COR-L47 (cell line): ENCODE measurements around the gene TMEM151A.
"Not testable (repeated sequence)": the region's sequence is repeated elsewhere in the genome, so short reads cannot be mapped to it uniquely, and the experiment has no call there.

Source experiments
- DNase-seq: peaks from one replicate; lab custom pipeline; 2025; lab: John Stamatoyannopoulos, UW

Gene TMEM151A

DNA sequence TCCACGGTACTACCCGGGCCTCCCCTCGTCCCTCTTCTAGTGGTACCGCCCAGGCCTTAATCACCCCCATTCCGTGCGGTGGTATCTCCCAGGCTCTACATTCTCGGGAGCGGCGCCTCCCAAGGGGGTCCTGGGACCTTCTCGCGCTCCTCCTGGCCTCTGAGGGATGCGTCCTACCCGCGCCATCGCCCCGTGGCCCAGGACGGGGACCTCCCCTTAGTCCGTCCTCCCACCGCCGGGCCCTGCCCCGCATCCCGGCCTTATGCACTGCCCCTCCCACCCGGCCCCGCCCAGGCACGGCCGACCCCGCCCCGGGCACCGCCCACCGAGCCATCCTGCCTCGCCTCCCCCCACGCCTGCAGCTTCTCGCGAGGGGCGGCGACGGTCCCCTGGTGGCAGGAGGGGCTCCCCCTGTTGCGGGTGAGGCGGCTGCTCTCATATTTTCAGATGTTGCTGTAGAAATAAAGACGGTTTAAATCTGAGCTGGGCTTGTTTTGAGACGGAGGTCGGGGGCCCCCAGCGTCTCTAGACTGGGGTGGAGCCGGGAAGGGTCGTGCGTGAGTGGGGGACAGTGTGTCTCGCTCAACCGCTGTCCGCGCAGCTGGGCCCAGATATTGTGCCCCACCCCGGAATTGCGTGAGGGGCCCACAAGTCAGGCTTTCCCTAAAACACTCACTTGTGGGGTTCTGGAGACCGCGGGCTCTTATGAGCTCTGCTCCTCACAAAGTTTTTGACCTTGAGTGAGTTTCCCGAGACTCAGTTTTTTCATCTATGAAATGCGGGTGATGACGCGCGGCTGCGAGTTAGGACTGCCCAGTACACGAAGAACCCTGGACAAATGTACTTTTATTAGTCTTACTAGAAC is 24.1 kb upstream of the TMEM151A start:
- peak; percentile 71 for DNase-seq

DNA sequence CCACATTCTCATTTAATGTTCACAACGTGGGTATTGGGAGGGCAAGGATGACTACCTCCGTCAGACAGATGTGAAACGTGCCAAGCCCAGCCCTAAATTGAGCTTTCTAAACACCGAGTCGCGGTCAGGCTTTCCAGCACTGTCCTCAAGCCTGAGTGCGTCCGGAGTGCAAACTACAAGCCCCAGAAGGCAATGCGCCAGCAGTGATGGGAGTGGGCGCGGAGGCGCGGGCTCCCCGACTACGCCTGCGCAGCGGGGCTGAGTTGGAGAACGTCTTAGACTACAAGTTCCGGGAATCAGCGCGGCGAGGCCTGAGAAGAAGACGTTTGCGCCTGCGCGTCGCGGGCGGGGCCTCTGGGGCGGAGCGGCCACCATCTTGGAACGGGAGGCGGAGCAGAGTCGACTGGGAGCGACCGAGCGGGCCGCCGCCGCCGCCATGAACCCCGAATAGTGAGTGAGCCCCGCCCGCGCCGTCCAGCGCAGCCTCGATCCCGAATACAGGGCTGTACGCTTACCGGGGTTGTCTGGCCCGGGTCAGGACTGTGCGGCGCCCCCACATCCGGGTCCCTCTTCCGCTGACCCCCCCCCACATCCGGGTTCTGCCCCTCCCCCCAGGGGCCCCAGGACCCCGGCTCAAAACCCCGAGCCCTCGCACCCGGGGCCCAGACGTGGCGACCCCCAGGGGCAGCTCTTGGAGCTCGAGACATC is 23.3 kb upstream of the TMEM151A start, which contains the start of gene RAB1B:
Gene RAB1B, plus strand, starts transcription at position 396 of the 708 bp plus-strand sequence. Its CDS starts 41 bp downstream, at position 437.
- DNase-seq, result peak; percentile 100

DNA sequence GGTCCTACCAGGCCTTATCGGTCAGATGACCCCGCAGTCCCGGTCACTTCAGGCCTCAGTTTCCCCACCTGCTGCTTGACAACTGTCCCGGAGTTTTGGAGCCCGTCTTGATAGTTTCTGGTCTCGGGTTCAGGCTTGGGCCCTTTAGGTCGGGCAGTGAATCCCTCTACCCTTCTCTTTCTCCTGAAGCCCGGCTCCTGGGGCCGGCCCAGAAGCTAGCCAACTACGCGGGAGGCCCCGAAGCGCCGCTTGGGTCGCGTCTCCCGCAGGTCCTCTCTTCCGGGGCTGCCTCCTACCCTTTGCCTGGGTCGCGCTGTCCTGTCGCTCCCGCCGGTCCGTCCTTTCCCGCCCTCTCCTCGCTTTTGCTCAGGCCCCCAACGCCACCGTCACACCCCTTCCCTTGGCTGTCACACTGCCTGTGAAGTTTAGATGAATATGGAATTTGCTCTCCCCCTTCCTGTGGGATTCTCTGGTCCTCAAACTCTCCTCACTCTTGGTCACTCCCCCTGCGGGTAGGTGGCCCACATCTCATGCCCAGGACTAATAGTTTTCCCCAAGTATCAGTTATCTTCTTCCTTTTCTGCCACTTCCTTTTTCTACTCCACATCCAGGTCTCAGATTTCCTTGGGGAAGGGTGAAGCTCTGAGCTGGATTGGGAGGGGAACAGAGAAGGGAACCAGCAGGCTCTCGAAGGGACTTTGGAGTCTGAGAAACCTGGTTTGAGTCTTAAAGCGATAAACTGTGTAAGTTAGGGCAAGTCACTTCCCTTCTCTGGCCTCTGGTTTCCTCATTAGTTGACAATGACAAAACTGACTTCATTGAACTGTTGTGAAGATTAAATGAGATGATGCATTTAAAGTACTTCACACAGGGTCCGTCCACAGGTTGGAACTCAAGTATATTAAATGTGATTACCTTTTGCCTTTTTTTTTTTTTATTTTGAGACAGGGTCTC is 22.5 kb upstream of the TMEM151A start:
- DNase-seq, result no peak

DNA sequence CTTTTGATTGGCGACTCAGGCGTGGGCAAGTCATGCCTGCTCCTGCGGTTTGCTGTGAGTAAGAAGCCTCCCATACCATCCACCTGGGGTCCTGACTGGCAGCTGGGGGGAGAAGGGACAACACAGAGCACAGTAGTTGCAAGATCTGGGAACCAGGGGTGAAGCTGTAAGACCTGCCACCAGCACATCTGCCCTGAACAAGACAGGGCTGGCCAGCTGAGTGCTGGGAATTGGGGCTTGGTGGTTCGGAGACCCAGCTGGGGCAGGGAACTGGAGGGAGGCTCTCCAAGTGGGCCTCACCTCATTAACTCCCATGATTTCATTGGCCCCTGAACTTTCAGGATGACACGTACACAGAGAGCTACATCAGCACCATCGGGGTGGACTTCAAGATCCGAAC is 19.9 kb upstream of the TMEM151A start:
- DNase-seq, result no peak

DNA sequence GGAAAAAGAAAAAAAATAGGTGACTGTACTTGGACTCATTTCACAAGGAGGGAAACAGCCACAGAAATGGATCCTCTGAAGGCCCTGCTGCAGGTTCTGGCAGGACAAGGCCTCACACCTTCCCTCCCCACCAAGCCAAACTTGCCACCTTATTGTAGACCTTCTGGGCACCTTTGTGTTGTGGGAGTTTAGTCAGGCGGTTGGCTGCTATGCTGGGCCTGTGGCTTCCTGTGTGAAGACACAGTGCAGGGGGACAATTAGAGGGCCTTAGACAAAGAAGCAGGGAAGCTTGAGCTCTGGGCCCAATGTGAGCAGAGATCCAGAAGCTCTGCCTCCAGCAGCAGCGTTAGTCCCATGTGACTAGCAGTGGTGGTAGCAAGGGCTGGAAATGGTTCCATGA is 19.1 kb upstream of the TMEM151A start:
- no peak for DNase-seq

DNA sequence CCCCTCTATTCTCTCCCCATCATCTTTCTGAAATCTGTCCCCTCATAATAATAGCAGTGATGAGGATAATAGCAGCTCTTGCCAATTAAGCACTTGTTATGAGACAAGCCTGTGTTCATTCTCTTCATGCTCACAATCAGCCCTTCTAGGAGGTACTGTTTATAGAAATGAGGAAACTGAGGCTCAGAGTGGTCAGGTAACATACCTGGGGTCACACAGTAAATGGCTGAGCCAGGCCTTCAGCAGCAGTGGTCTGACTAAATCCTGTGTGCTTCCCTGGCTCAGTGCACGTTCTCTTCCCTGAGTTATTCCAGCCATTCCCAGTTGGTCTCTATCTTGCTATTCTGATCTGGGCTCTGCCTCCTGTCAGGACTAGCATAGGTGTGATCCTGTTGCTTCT is 17.5 kb upstream of the TMEM151A start:
- DNase-seq, result no peak

DNA sequence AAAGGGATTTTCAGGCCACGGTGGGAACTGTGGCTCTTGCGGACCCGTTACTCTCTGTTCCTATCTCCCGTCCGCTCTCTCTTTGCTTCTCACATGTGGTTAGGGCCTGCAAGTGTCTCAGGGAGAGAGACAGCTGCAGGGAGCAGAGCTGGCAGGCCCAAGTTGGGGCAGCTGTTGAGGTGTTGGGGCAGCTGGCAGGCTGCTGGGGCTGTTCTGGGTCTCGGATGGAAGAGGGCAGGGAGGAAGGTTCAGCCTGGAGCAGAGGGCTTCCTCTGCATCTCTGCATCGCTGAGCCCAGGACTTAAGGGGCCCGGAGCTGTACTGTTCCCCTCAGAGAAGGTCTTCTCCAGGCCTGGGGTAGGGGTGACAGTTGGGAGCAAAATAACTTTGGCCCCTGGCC is 16.3 kb upstream of the TMEM151A start:
- DNase-seq, result no peak

DNA sequence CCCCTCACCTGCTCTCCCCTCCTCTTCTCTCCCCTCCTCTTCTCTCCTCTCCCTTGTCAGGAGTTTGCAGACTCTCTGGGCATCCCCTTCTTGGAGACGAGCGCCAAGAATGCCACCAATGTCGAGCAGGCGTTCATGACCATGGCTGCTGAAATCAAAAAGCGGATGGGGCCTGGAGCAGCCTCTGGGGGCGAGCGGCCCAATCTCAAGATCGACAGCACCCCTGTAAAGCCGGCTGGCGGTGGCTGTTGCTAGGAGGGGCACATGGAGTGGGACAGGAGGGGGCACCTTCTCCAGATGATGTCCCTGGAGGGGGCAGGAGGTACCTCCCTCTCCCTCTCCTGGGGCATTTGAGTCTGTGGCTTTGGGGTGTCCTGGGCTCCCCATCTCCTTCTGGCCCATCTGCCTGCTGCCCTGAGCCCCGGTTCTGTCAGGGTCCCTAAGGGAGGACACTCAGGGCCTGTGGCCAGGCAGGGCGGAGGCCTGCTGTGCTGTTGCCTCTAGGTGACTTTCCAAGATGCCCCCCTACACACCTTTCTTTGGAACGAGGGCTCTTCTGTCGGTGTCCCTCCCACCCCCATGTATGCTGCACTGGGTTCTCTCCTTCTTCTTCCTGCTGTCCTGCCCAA is 15.6 kb upstream of the TMEM151A start:
- DNase-seq, result no peak

DNA sequence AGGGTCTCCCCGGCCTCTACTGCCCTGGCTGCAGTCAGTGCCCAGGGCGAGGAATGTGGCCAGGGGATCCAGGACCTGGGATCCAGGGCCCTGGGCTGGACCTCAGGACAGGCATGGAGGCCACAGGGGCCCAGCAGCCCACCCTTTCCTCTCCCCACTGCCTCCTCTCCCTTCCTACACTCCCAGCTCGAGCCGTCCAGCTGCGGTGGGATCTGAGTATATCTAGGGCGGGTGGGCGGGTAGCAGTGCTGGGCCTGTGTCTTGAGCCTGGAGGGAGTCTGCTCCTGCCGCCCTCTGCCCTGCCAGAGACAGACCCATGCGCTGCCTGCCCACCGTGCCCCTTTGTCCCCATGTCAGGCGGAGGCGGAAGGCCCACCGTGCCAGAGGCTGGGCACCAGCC is 15.1 kb upstream of the TMEM151A start:
- not testable (repeated sequence) for DNase-seq

DNA sequence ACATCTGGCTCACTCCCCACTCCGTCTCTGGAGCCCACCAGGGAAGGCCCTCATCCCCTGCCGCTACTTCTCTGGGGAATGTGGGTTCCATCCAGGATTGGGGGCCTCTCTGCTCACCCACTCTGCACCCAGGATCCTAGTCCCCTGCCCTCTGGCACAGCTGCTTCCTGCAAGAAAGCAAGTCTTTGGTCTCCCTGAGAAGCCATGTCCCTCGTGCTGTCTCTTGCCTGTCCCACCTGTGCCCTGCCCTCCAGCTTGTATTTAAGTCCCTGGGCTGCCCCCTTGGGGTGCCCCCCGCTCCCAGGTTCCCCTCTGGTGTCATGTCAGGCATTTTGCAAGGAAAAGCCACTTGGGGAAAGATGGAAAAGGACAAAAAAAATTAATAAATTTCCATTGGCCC is 14.6 kb upstream of the TMEM151A start:
- DNase-seq, result not testable (repeated sequence)

DNA sequence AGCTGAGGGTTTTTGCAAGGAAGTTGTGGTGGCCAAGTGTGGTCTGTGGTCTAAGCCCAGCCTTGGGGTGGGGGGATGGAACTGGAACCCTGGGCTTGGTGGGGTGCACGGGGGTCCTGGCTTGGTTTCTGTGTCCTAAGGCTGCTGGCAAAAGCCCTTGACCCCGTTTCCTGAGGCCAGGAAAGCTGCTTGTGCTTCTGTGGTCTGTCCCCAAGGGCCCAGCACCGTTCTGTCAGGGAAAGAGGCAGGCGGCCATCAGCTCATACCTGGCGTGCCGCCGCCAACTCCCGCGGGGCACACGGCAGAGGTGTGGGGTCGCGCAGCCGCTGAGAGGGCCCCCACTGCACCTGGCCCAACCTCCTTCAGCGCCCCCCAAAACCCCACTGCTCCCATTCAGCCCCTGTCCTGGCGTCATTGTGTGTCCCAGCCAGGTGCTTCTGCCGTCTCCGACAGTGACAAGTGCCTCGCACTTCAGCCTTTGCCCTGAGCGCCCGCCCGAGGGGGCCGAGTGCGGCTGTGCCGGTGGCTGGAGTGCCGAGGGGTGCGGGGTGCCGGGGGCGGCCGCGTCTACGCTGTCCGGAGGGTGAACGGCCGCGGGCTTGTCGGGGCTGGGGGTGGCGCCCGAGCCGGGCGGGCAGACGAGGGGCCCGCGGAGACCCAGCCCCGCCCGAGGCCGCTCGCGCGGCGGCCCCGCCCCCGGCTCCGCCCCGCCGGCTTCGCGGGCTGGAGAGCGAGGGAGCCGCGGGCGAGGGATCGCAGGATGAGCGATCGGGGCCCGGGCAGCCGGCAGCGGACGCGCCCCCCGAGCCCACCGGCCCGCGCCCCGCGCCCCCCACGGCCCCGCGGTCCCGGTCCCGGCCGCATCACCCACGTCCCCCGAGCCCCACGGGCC is 14.0 kb upstream of the TMEM151A start, which contains the start of gene CNIH2:
Gene CNIH2, plus strand, starts transcription at position 705 of the 892 bp plus-strand sequence. CDS start 282 bp downstream, outside the sequence.
- peak; percentile 38 for DNase-seq

DNA sequence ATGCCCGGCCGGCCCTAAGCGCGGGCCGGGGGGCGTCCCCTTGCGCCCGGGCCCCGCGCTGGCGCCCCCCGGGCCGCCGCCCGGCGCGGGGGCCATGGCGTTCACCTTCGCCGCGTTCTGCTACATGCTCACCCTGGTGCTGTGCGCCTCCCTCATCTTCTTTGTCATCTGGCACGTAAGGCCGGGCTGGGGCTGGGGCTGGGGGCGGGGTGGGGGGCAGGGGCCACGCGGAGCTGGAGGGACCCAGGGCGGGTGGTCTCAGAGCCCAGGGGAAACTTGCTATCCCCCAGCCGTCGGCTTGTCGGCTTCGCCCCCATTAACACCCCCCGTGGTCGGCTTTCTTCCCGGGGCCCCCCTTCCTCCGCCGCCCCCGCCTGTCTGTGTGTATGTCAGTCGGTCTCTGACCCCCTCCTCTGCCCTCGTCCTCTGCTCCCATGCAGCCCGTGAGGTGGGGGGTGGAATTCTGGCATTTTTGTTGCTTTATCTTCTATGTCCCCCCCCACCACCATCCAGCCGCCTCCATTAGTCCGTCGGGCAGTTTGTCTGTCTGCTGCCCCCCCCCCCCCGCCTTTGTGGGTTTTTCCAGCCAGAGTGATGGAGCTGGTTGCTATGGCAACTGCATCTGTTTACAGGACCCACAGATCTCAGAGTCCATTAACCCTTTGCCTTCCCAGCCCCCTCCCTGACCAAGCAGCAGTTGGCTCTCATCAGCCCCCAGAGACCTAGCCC is 13.2 kb upstream of the TMEM151A start:
- peak; percentile 50 for DNase-seq

DNA sequence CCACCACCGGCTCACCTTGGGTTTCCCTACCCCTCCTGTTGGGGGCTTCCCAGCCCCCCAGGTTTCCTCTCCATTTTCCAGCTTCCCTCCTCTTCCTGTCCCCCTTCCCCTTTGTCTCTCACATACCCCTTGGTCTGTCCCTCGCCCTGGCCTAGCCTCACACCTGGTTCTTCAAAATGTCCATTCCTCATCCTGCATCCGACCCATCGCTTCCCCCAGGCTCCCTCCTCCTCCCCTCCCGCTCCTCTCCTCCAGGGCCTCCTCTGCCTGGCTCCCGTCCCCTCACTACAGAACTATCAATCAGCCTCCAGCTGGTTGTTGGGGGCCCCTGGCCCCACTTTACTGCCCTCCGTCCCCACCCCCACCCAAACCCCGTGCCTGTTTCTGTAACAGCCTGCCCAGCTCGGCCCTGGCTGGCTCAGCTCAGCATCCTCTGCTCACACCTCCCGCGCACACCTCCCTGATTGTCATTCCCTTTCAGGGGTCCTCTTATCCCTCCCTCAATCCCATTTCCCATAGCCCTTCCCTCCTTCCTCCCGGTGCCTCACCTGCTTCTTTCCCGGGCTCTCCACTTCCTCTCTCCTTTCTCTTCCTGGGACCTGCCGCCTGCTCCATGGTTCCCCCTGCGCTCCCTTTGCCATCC is 12.5 kb upstream of the TMEM151A start:
- no peak for DNase-seq

DNA sequence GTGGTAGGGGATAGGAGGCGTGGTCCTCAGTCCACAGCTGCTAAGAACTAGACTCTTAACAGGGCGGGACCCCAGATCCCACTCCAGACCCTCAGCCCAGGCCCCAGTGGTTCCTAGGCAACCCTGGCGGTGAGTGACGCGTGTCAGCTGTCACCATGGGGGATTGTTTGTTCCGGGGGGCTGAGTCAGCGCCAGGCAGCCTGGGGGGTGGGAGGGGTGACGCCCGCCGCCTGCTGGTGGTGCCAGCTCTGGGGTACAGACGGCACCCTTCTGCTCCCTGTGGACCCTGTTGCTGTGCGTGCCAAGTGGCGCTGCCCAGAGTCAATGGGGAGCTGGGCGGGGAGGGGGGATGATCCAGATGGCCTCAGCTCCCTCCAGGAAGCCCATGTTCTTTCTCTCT is 11.3 kb upstream of the TMEM151A start:
- DNase-seq, result no peak

DNA sequence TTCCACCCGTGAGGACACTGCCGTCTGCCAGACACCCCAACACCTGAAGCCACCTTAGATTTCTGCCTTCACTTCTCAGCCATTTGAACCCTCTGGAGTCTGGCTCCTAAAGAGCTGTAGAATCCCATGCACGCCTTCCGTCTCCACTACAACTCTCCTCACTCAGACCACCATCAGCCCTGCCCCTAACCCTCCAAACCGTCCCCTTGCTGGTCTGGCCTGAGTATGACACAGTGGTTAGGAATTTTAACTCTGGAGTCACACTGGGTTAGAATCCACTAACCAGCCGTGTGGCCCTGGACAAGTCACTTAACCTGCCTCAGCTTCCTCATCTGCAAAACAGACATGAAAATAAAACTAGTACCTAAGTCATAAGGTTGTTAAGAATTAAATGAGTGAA is 10.7 kb upstream of the TMEM151A start:
- no peak for DNase-seq

DNA sequence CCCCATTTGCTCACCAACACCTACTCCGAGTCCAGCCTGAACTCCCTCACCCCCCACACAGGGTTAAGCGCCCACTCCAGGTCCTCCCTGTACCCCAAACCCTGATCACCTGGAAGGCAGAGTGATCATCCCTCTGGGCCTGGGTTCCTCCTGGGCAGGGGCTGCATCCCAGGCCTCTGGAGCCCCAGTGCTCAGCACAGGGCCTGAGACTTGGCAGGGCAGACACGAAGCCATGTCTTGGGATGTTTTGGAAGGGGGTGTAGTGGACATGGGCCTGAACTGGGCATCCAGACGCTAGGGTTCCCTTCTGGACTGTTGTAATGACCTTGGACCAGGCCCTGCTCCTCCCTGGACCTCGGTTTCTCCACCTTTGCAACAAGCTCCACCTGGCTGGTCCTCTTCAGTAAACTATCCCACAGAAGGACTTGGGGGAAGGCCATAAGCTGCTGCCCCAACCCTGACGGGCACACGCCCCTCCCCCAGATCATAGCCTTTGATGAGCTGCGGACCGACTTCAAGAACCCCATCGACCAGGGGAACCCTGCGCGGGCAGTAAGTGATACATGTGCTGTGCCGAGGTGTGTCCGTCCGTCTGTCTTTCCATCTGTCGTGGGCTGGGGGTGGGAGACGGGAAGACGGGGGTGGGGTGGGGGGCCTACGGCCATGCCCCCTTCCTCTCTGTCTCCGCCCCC is 9.8 kb upstream of the TMEM151A start:
- no peak for DNase-seq

DNA sequence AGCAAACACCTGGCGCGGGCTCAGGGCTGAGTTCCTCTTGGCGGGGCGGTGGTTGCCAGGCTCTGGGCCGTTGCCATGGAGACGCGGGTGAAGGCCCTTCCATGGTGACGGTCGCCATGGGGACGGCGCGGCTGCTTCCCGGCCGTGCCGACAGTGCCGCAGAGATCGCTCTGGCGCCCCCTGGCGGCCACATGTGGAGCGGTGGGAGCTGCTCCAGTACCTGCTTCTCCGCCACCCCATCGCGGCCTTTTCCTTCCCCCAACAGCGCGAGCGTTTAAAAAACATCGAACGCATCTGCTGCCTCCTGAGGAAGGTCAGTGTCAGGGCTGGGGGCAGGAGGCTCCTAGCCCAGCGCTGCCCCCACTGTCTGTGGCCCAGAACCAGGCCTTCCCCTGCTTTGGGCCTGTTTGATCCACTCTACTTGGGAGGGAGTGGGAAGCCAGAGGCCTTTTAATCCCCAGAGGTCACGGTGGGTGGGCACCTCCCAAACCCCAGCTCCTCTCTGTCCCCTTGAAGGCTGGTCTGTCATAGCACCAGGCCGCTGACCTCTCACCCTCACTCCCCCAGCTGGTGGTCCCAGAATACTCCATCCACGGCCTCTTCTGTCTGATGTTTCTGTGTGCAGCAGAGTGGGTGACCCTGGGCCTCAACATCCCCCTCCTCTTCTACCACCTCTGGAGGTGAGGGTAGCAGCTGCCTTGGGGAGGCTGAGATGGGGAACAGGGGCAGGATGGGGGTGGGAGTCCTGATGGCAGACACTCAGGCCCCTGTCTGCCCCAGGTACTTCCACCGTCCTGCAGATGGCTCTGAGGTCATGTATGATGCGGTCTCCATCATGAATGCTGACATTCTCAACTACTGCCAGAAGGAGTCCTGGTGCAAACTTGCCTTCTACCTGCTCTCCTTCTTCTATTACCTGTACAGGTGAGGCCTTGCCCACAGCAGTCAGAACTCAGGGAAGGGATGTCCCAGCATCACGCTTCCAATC is 8.9 kb upstream of the TMEM151A start:
- peak; percentile 99 for DNase-seq
